Measurements from ENCODE around the gene ENOX2. TPM values are rescaled to one million over a fixed set of nuclear protein-coding genes. Genes with fewer than 3 reads are reported as not detected.

Gene ENOX2
- total RNA-seq, 5 donors from 2014 or later (not counting 1 experiment from before 2014, with no cell fraction given): 10.4 to 17.1 (median 13.5) TPM

GRCh38 chrX:130778773-130779172 lies 124.2 kb downstream of the ENOX2 start:
- H3K9me3 ChIP-seq: no peaks in the 10 kb centered on the region
- no CpG with 5 or more reads among the region's 3 CpGs for WGBS (ENCODE audit: insufficient coverage)
- no peaks in the 10 kb centered on the region for H3K36me3 ChIP-seq (ENCODE audit: control insufficient read depth in 2 of 2, extremely low read depth in 1 of 2, insufficient read depth in 1 of 2, low read length in 1 of 2)
- peaks cover 0 to 4% of the 10 kb centered on the region in 2 donors for H3K27me3 Mint-ChIP-seq
- no peak overlapping the region for H3K27ac Mint-ChIP-seq
- no peaks in the 10 kb centered on the region for H3K4me1 Mint-ChIP-seq
- no peak overlapping the region for H3K4me3 ChIP-seq (ENCODE audit: control insufficient read depth in 1 of 2, extremely low read depth in 1 of 2, low read length in 1 of 2)
- ATAC-seq (replicated peaks in 1 of 4) (no peak), DNase-seq (no peak)
- ChIA-PET CTCF (interaction anchor here in 1 of 2 donors (0.7 kb wide), 1 partner anchor 59 kb away, joined by 3 read pairs; no protein-coding TSS in a partner anchor), POLR2A (interaction anchor here in 1 of 2 donors (0.7 kb wide), 1 partner anchor 19 kb away, joined by 3 read pairs; no protein-coding TSS in a partner anchor)
- H3K36me3 Mint-ChIP-seq: peaks cover 34% of the 10 kb centered on the region
- H3K4me3 Mint-ChIP-seq: no peak overlapping the region
- no peaks in the 10 kb centered on the region for H3K9me3 Mint-ChIP-seq
- no peaks in the 10 kb centered on the region for H3K4me1 ChIP-seq (ENCODE audit: control insufficient read depth in 1 of 2, extremely low read depth in 1 of 2, insufficient read depth in 2 of 2, low read length in 2 of 2)
- H3K27me3 ChIP-seq (replicated peaks in 1 of 2; ENCODE audit: control insufficient read depth in 2 of 2, extremely low read depth in 1 of 2, insufficient read depth in 2 of 2, low read length in 1 of 2): no peaks in the 10 kb centered on the region
- H3K27ac ChIP-seq (ENCODE audit: low read length): no peak overlapping the region

- Mint-ChIP-seq H3K9me3 (no peaks in the 10 kb centered on the region), H3K27me3 (no peaks in the 10 kb centered on the region), H3K36me3 (peaks cover 29% of the 10 kb centered on the region), H3K4me3 (no peak overlapping the region), H3K27ac (no peak overlapping the region), H3K4me1 (no peaks in the 10 kb centered on the region)
- Histone ChIP-seq H3K4me3 (ENCODE audit: control insufficient read depth in 1 of 2, extremely low read depth in 1 of 2, low read length in 1 of 2) (no peak overlapping the region), H3K36me3 (ENCODE audit: control insufficient read depth in 2 of 2, extremely low read depth in 1 of 2, insufficient read depth in 1 of 2, low read length in 1 of 2) (peaks cover 0 to 3% of the 10 kb centered on the region in 2 donors), H3K27ac (ENCODE audit: low read length) (no peak overlapping the region), H3K27me3 (replicated peaks in 1 of 2; ENCODE audit: control insufficient read depth in 2 of 2, extremely low read depth in 1 of 2, insufficient read depth in 2 of 2, low read length in 1 of 2) (no peaks in the 10 kb centered on the region), H3K4me1 (ENCODE audit: control insufficient read depth in 1 of 2, extremely low read depth in 1 of 2, insufficient read depth in 2 of 2, low read length in 2 of 2) (no peaks in the 10 kb centered on the region), H3K9me3 (no peaks in the 10 kb centered on the region)
- no CpG with 5 or more reads among the region's 1 CpG for WGBS (ENCODE audit: insufficient coverage)
- ChIA-PET POLR2A (no interaction called here), CTCF (no interaction called here)
- ATAC-seq (replicated peaks in 1 of 4) (no peak), DNase-seq (no peak)
Observed at GRCh38 chrX:130775849-130776248, 127.2 kb downstream of the ENOX2 start.

GRCh38 chrX:130772776-130773143 lies 130.2 kb downstream of the ENOX2 start:
- CTCF ChIA-PET: no interaction called here

GRCh38 chrX:130772105-130772775 lies 130.8 kb downstream of the ENOX2 start:
- Histone ChIP-seq H3K9me3 (no peaks in the 10 kb centered on the region), H3K27ac (ENCODE audit: low read length) (no peak overlapping the region), H3K27me3 (replicated peaks in 1 of 2; ENCODE audit: control insufficient read depth in 2 of 2, extremely low read depth in 1 of 2, insufficient read depth in 2 of 2, low read length in 1 of 2) (no peaks in the 10 kb centered on the region), H3K4me1 (ENCODE audit: control insufficient read depth in 1 of 2, extremely low read depth in 1 of 2, insufficient read depth in 2 of 2, low read length in 2 of 2) (no peaks in the 10 kb centered on the region), H3K36me3 (ENCODE audit: control insufficient read depth in 2 of 2, extremely low read depth in 1 of 2, insufficient read depth in 1 of 2, low read length in 1 of 2) (peaks cover 0 to 3% of the 10 kb centered on the region in 2 donors), H3K4me3 (ENCODE audit: control insufficient read depth in 1 of 2, extremely low read depth in 1 of 2, low read length in 1 of 2) (no peak overlapping the region)
- Mint-ChIP-seq H3K9me3 (no peaks in the 10 kb centered on the region), H3K27me3 (peaks cover 0 to 7% of the 10 kb centered on the region in 2 donors), H3K27ac (no peak overlapping the region), H3K4me3 (no peak overlapping the region), H3K4me1 (no peaks in the 10 kb centered on the region), H3K36me3 (peaks cover 19% of the 10 kb centered on the region)
- WGBS (ENCODE audit: insufficient coverage): 100% methylated on average over 2 of the region's 4 CpGs
- ChIA-PET POLR2A (no interaction called here), CTCF (no interaction called here)
- DNase-seq: no peak
- ATAC-seq (replicated peaks in 1 of 4): no peak

More at GRCh38 chrX:130772776-130773143, 130.2 kb downstream of the ENOX2 start:
- peaks cover 18% of the 10 kb centered on the region for H3K36me3 Mint-ChIP-seq
- Histone ChIP-seq H3K27ac (ENCODE audit: low read length) (no peak overlapping the region), H3K4me3 (ENCODE audit: control insufficient read depth in 1 of 2, extremely low read depth in 1 of 2, low read length in 1 of 2) (no peak overlapping the region), H3K36me3 (ENCODE audit: control insufficient read depth in 2 of 2, extremely low read depth in 1 of 2, insufficient read depth in 1 of 2, low read length in 1 of 2) (peaks cover 0 to 3% of the 10 kb centered on the region in 2 donors), H3K9me3 (no peaks in the 10 kb centered on the region), H3K4me1 (ENCODE audit: control insufficient read depth in 1 of 2, extremely low read depth in 1 of 2, insufficient read depth in 2 of 2, low read length in 2 of 2) (no peaks in the 10 kb centered on the region), H3K27me3 (replicated peaks in 1 of 2; ENCODE audit: control insufficient read depth in 2 of 2, extremely low read depth in 1 of 2, insufficient read depth in 2 of 2, low read length in 1 of 2) (no peaks in the 10 kb centered on the region)
- peaks cover 0 to 1% of the 10 kb centered on the region in 2 donors for H3K27me3 Mint-ChIP-seq
- 100% methylated on average over 1 of the region's 4 CpGs for WGBS (ENCODE audit: insufficient coverage)
- H3K4me1 Mint-ChIP-seq: no peaks in the 10 kb centered on the region
- POLR2A ChIA-PET: no interaction called here
- H3K27ac Mint-ChIP-seq: no peak overlapping the region
- no peak overlapping the region for H3K4me3 Mint-ChIP-seq
- no peaks in the 10 kb centered on the region for H3K9me3 Mint-ChIP-seq
- ATAC-seq (replicated peaks in 1 of 4) (no peak), DNase-seq (no peak)

- no peak overlapping the region for H3K27ac Mint-ChIP-seq
- H3K4me1 ChIP-seq (ENCODE audit: control insufficient read depth in 1 of 2, extremely low read depth in 1 of 2, insufficient read depth in 2 of 2, low read length in 2 of 2): no peaks in the 10 kb centered on the region
- peaks cover 0 to 3% of the 10 kb centered on the region in 2 donors for H3K36me3 ChIP-seq (ENCODE audit: control insufficient read depth in 2 of 2, extremely low read depth in 1 of 2, insufficient read depth in 1 of 2, low read length in 1 of 2)
- ATAC-seq (replicated peaks in 1 of 4) (no peak), DNase-seq (no peak)
- no peaks in the 10 kb centered on the region for H3K9me3 Mint-ChIP-seq
- H3K4me3 ChIP-seq (ENCODE audit: control insufficient read depth in 1 of 2, extremely low read depth in 1 of 2, low read length in 1 of 2): no peak overlapping the region
- H3K9me3 ChIP-seq: no peaks in the 10 kb centered on the region
- peaks cover 0 to 7% of the 10 kb centered on the region in 2 donors for H3K27me3 Mint-ChIP-seq
- H3K4me3 Mint-ChIP-seq: no peak overlapping the region
- no peak overlapping the region for H3K27ac ChIP-seq (ENCODE audit: low read length)
- H3K4me1 Mint-ChIP-seq: no peaks in the 10 kb centered on the region
- WGBS (ENCODE audit: insufficient coverage): no CpG with 5 or more reads among the region's 1 CpG
- POLR2A ChIA-PET: no interaction called here
- H3K27me3 ChIP-seq (replicated peaks in 1 of 2; ENCODE audit: control insufficient read depth in 2 of 2, extremely low read depth in 1 of 2, insufficient read depth in 2 of 2, low read length in 1 of 2): no peaks in the 10 kb centered on the region
- CTCF ChIA-PET: no interaction called here
- H3K36me3 Mint-ChIP-seq: peaks cover 19% of the 10 kb centered on the region
Observed at GRCh38 chrX:130771648-130772047, 131.4 kb downstream of the ENOX2 start.

- WGBS (ENCODE audit: insufficient coverage): 83% methylated on average over 1 of the region's 2 CpGs
- Mint-ChIP-seq H3K36me3 (peaks cover 18% of the 10 kb centered on the region), H3K9me3 (no peaks in the 10 kb centered on the region), H3K27ac (no peak overlapping the region), H3K27me3 (peaks cover 0 to 7% of the 10 kb centered on the region in 2 donors), H3K4me3 (no peak overlapping the region), H3K4me1 (no peaks in the 10 kb centered on the region)
- Histone ChIP-seq H3K27me3 (replicated peaks in 1 of 2; ENCODE audit: control insufficient read depth in 2 of 2, extremely low read depth in 1 of 2, insufficient read depth in 2 of 2, low read length in 1 of 2) (no peaks in the 10 kb centered on the region), H3K36me3 (ENCODE audit: control insufficient read depth in 2 of 2, extremely low read depth in 1 of 2, insufficient read depth in 1 of 2, low read length in 1 of 2) (peaks cover 0 to 3% of the 10 kb centered on the region in 2 donors), H3K4me3 (ENCODE audit: control insufficient read depth in 1 of 2, extremely low read depth in 1 of 2, low read length in 1 of 2) (no peak overlapping the region), H3K9me3 (no peaks in the 10 kb centered on the region), H3K27ac (ENCODE audit: low read length) (no peak overlapping the region), H3K4me1 (ENCODE audit: control insufficient read depth in 1 of 2, extremely low read depth in 1 of 2, insufficient read depth in 2 of 2, low read length in 2 of 2) (no peaks in the 10 kb centered on the region)
- ATAC-seq (replicated peaks in 1 of 4): no peak
- ChIA-PET CTCF (no interaction called here), POLR2A (no interaction called here)
- no peak for DNase-seq
Observed at GRCh38 chrX:130771230-130771629, 131.8 kb downstream of the ENOX2 start.

Data from T-cell (primary cell).